Measurements from ENCODE around the gene SETBP1. TPM values are rescaled to one million over a fixed set of nuclear protein-coding genes. Genes with fewer than 3 reads are reported as not detected.
A peak's percentile ranks its signal among the peaks of the same experiment; 100 is the strongest.

SETBP1 gene
- total RNA-seq, 1 donor from 2014 or later: 83.3 TPM

DNA sequence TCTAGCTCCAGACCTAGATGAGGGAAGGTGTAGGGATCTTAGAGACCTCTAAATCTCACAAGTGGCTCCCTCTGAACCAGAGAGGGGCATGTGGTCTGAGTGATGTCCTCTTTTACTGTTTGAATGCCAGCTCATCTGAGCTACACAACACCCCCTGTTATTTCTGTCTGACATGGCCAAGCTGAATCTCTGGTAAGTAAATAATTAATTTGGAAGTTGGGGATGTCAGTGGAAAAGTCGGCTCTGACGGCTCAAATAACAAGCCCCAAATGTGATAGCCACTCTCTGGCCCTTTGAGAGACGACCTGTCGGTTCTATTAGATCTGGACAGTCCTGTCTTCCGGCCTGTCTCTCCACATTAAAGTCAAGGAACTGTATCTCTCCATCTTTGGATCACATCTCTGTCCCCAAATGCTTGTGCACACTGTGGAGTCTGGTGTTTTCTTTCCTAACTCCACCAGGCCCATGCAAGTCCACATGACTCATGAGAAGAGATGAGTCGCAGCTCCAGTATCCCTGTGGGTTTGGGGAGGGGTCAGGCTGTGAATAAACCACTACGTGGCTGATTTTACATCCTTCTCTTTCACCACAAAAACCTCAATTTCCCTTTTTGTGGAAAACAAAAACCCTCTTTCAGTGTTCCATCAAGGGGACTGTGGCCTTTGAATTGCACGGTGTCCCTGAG, 52.5 kb downstream of the SETBP1 start:
- H3K4me3 Mint-ChIP-seq (ENCODE audit: unreplicated experiment): peak overlapping the region; percentile 31
- no peak for DNase-seq
- H3K36me3 Mint-ChIP-seq (ENCODE audit: unreplicated experiment): no peaks in the 10 kb centered on the region
- peaks cover 65% of the 10 kb centered on the region for H3K4me1 Mint-ChIP-seq (ENCODE audit: low read depth, unreplicated experiment)
- peak overlapping the region; percentile 88 for H3K27ac Mint-ChIP-seq (ENCODE audit: unreplicated experiment)
- TF ChIP-seq, protein P1, sequence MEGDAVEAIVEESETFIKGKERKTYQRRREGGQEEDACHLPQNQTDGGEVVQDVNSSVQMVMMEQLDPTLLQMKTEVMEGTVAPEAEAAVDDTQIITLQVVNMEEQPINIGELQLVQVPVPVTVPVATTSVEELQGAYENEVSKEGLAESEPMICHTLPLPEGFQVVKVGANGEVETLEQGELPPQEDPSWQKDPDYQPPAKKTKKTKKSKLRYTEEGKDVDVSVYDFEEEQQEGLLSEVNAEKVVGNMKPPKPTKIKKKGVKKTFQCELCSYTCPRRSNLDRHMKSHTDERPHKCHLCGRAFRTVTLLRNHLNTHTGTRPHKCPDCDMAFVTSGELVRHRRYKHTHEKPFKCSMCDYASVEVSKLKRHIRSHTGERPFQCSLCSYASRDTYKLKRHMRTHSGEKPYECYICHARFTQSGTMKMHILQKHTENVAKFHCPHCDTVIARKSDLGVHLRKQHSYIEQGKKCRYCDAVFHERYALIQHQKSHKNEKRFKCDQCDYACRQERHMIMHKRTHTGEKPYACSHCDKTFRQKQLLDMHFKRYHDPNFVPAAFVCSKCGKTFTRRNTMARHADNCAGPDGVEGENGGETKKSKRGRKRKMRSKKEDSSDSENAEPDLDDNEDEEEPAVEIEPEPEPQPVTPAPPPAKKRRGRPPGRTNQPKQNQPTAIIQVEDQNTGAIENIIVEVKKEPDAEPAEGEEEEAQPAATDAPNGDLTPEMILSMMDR (IDR thresholded peaks at IDR 0.05; ENCODE audit: partially characterized antibody, unreplicated experiment): no peak
- H3K27me3 Mint-ChIP-seq (ENCODE audit: unreplicated experiment): peaks cover 2% of the 10 kb centered on the region
- H3K9me3 Mint-ChIP-seq (ENCODE audit: unreplicated experiment): peaks cover 6% of the 10 kb centered on the region

GRCh38 chr18:44733754-44734465, 53.2 kb downstream of the SETBP1 start:
- Mint-ChIP-seq H3K27ac (ENCODE audit: unreplicated experiment) (peak overlapping the region; percentile 88), H3K4me3 (ENCODE audit: unreplicated experiment) (no peak overlapping the region), H3K27me3 (ENCODE audit: unreplicated experiment) (peaks cover 2% of the 10 kb centered on the region), H3K4me1 (ENCODE audit: low read depth, unreplicated experiment) (peaks cover 64% of the 10 kb centered on the region), H3K36me3 (ENCODE audit: unreplicated experiment) (no peaks in the 10 kb centered on the region), H3K9me3 (ENCODE audit: unreplicated experiment) (peaks cover 6% of the 10 kb centered on the region)
- TF ChIP-seq, protein P1 (IDR thresholded peaks at IDR 0.05; ENCODE audit: partially characterized antibody, unreplicated experiment): no peak
- DNase-seq: no peak

GRCh38 chr18:44735096-44735495, 54.4 kb downstream of the SETBP1 start:
- no peak for DNase-seq
- TF ChIP-seq, protein P1 (IDR thresholded peaks at IDR 0.05; ENCODE audit: partially characterized antibody, unreplicated experiment): no peak
- no peaks in the 10 kb centered on the region for H3K36me3 Mint-ChIP-seq (ENCODE audit: unreplicated experiment)
- H3K4me1 Mint-ChIP-seq (ENCODE audit: low read depth, unreplicated experiment): peaks cover 64% of the 10 kb centered on the region
- H3K27me3 Mint-ChIP-seq (ENCODE audit: unreplicated experiment): peaks cover 2% of the 10 kb centered on the region
- H3K4me3 Mint-ChIP-seq (ENCODE audit: unreplicated experiment): no peak overlapping the region
- no peak overlapping the region for H3K27ac Mint-ChIP-seq (ENCODE audit: unreplicated experiment)
- H3K9me3 Mint-ChIP-seq (ENCODE audit: unreplicated experiment): peaks cover 9% of the 10 kb centered on the region

DNA sequence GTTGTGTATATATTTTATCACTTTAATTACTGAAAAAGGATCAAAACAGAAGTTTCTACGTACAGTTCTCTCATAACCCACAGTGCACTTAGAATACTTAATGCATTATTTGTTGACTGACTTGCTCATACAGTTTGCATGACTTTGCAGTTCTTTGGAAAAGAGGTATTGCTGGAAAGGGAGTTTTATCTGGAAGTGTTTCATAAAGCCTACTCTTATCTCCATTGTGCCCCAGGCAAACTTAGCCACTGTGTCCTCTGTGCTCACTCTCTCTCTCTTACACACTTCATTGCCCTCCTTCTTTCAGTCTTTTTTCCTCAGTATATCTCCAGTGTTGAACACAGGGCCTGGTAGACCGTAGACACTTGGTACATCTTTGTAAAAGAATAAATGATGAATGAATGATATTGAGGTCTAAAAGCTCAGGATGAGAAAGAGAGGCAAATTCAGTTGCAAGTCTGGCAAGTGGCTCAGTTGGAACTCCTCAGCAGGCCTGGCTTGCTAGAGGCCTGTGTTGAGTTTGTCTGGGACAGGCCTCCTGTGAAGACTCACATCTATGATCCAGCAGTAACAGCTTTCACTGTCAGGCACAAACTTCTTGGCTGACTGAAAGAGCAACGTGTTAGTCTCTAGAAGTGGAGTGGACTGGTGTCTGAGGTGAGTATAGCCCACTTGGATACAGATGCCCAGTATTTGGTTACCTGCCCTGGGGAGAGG, 56.1 kb downstream of the SETBP1 start:
- peaks cover 2% of the 10 kb centered on the region for H3K27me3 Mint-ChIP-seq (ENCODE audit: unreplicated experiment)
- H3K27ac Mint-ChIP-seq (ENCODE audit: unreplicated experiment): no peak overlapping the region
- H3K4me1 Mint-ChIP-seq (ENCODE audit: low read depth, unreplicated experiment): peaks cover 64% of the 10 kb centered on the region
- no peak overlapping the region for H3K4me3 Mint-ChIP-seq (ENCODE audit: unreplicated experiment)
- H3K9me3 Mint-ChIP-seq (ENCODE audit: unreplicated experiment): peaks cover 9% of the 10 kb centered on the region
- TF ChIP-seq, protein P1 (IDR thresholded peaks at IDR 0.05; ENCODE audit: partially characterized antibody, unreplicated experiment): no peak
- DNase-seq: no peak
- H3K36me3 Mint-ChIP-seq (ENCODE audit: unreplicated experiment): no peaks in the 10 kb centered on the region

All from glutamatergic neuron (in vitro differentiated cells).